Cortex of kidney (tissue), 1 donor: Measurements from ENCODE around the gene SMIM41.

Experiments used
- DNase-seq: peaks from one replicate; lab custom pipeline; 2025; lab: John Stamatoyannopoulos, UW

The SMIM41 gene

GRCh38 chr12:52079576-52080402 lies at the start of gene SMIM41:
Gene SMIM41, plus strand, starts transcription at chr12:52079704. Its CDS starts 76 bp downstream, at chr12:52079780.
- no peak for DNase-seq

GRCh38 chr12:52032446-52032803 lies 47.1 kb upstream of the SMIM41 start:
- no peak for DNase-seq

DNA sequence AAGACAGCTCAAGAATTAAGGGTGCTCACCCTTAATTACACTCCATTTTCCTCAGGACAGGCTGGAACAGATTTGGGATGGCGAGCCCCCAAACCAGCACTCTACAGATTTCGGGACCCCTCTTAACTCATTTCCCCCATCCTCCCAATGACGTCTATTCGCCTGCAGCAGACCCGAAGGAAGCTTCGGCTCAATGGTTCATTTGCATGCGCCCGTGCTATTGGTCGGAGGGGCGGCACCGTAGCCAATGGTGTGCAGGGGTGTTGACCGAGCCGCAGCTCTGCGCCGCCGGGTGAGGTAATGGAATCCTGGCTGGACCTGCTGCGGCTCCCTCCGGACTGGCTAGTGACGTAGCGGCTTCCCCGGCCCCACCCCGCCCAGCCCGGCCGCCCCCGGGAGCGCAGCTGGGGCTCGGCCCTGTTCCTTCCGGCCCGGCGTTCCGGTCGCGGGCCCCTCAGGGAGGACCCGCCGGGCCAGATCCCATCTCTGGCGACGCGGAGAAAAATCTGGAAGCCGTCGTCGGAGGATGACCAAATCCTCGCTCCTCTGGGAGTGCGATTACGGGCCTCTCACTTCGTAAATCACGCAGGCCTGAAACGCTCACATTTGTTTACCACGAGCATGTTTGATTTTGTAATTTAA lies 46.6 kb upstream of the SMIM41 start:
- DNase-seq: peak; percentile 88

GRCh38 chr12:52033446-52034140 lies 45.9 kb upstream of the SMIM41 start:
- no peak for DNase-seq

GRCh38 chr12:52035190-52035589 lies 44.3 kb upstream of the SMIM41 start:
- no peak for DNase-seq

DNA sequence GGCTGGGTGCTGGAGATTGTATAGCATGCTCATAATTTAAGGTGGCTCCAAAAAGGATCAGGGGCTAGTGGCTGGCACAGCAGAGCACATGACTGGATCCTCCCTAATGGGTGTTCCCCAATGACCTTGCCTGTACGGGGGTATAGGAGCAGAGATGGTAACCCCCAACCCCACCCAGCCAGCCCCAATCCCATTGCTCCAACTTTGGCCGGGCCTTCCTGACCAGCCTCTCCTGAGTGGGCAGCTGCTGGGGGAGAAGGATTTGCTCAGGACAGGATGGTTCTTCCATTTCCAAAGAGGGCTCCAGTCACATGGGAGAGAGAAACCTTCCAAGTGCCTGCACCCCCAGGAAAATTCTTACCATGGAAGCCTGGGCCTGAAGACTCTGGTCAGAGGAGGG lies 43.6 kb upstream of the SMIM41 start:
- DNase-seq: no peak

GRCh38 chr12:52036587-52037171 lies 42.8 kb upstream of the SMIM41 start:
- DNase-seq: peak; percentile 40

GRCh38 chr12:52037248-52037861 lies 42.1 kb upstream of the SMIM41 start:
- no peak for DNase-seq

- DNase-seq: no peak
These were observed 41.1 kb upstream of the SMIM41 start for GRCh38 chr12:52038447-52038846.

DNA sequence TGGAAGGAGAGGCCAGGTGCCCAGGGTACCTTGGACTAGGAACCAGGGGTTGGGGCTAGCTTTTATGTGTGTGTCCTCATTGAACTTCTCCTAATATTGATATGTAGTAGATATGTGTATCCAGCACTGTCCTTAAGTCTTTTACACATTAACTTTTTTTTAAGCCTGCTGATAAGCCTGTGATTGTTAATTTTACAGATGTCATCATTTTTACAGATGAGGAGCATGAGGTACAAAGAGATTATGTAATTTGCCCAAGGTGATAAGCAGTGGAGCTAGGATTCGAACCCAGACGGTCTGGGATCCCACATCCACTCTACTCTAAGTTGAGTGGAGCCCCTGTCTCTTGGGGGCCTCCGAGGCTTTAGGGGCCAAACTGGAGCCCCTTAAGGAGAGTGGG lies 38.5 kb upstream of the SMIM41 start:
- no peak for DNase-seq

DNA sequence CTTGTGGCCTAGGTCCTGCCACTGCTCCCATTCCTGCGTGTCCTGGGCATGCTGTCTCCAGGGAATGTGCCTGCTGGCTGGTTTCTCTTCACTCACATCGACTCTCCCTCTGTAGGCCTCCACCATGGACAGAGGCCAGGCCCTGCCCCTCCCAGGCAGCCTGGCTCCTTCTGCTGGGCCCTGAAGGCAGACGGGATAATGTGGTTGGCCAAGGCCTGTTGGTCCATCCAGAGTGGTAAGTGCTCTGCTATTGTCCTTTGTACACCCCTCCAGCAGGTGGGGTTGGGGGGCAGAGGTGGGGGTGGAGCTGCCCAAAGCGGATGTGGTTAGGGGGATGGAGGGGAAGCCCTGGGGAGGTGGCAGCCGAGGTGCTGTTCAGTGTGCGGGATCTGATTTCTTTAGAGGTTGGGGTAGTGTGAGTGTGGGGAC lies 37.8 kb upstream of the SMIM41 start:
- DNase-seq: no peak

GRCh38 chr12:52042706-52043385 lies 36.7 kb upstream of the SMIM41 start:
- DNase-seq: no peak

DNA sequence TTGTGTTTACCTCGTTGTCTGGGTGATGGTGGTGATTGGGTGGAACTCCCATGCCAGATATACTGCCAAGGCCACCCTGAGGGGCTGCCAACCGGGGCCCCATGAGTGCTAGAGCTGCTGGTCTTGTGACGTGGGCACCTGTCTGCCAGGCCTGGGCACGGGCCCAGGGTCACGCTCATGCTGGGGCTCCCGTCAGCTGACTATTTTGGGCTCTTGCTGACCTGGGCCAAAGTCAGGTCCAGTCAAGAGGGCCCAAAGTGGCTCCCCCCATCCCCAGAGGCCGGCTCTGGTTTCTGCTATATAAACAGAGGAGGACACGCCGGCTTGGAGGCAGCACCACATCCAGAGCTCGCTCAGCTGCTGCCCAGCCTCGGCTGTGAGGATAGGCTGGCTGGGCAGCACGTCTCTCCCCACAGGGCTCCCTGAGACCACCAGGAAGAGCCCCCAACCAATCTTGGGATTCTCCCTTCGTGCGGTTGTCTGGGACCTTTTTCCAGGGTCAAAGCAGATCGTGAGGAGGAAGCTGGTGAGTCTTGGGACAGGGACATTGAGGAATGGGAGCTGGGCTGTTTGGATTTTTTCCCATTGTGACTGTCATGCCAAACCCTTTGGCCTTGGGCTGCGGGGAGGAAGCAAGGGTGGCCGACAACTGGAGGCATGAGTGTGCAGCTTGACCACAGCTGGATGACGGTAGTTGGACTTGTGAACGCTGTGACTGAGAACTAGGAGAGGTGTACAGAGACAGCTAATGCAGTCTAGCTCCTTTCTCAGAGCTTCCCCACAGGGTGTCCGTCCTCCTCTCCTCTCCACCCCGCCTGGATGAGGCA lies 35.9 kb upstream of the SMIM41 start:
- no peak for DNase-seq

GRCh38 chr12:52044292-52044983 lies 35.1 kb upstream of the SMIM41 start:
- no peak for DNase-seq

GRCh38 chr12:52045794-52046199 lies 33.7 kb upstream of the SMIM41 start:
- no peak for DNase-seq

- DNase-seq: no peak
These were observed 32.6 kb upstream of the SMIM41 start for GRCh38 chr12:52046859-52047258.

DNA sequence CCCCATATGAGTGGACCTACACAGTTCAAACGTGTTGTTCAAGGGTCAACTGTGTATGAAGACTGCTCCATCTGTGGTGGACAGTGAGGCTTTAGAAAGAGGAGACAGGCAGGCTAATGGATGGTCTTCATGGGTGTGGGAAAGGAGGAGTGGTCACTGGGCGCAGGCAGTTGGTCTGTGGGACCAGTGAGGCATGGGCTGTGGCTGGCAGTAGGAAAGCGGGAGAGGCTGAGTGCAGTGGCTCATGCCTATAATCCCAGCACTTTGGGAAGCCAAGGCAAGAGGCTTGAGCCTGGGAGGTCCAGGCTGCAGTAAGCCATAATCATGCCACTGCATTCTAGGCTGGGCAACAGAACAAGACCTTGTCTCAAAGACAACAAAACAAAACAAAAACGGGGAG lies 30.2 kb upstream of the SMIM41 start:
- DNase-seq: no peak

GRCh38 chr12:52049688-52050087 lies 29.8 kb upstream of the SMIM41 start:
- no peak for DNase-seq

DNA sequence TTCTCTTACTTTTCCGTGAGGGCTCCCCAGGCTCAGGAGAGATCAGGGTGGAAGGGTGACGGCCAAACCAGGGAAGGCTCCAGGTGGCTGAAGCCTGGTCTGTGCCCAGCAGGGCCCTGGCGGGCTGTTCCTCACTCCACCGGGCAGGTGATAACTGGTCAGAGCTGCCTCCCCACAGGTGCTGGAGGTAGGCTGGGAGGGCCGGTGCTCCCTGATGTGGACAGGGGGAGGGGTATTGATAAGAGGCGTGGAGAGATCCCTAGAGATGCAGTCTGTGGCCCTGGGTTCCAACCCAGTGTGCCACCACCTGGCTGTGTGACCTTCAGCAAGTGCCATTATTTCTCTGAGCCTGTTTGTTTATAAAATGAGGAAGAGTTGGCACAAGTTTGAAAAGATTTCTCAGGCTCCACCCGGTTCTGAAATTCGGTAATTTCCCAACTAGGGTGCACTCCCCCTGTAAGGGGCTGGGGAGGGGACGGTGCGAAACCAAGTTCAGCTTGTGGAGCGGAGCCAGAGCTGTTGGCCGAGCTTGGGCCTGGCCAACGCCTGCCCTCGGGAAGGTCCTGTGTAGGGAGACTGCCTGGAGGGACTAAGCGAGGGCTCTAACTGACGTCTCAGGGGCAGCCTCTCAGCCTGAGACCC lies 29.3 kb upstream of the SMIM41 start:
- DNase-seq: no peak
